ENCODE measurements around the gene TBC1D22A.

GRCh38 chr22:47213571-47214230, 451.3 kb downstream of the TBC1D22A start:
- TF ChIP-seq EZH2phosphoT487 (IDR thresholded peaks at IDR 0.05) (no peak), CTCF (IDR thresholded peaks at IDR 0.05) (peak; percentile 53)

Measured in neural progenitor cell (in vitro differentiated cells).